Motor neuron (in vitro differentiated cells): ENCODE results near the gene ABI3BP. TPM values are rescaled to one million over a fixed set of nuclear protein-coding genes. Genes with fewer than 3 reads are reported as not detected.

ENCODE experiments used
- ATAC-seq, 8 experiments: fragments of 200-7000 bp; cut with Tn5 transposase; replicated peaks in 6 of 8; 2 replicates each; pipeline ENCODE4 v1.8.0; 2021; ENCODE audit warnings: mild to moderate bottlenecking in 8 of 8, moderate library complexity in 8 of 8
- H3K27ac ChIP-seq, 2 donors: fragments of 250-450 bp; sonication (Bioruptor Pico); 2 replicates each; pipeline ENCODE4 v1.9.0; 2021; ENCODE audit warnings: antibody characterized with exemption in 2 of 2, mild to moderate bottlenecking in 2 of 2, moderate library complexity in 1 of 2
- H3K4me1 ChIP-seq, 2 donors: fragments of 250-450 bp; sonication (Bioruptor Pico); replicated peaks in 1 of 2; 2 replicates each; pipeline ENCODE4 v1.6.1; 2021; ENCODE audit warnings: antibody characterized with exemption in 2 of 2, mild to moderate bottlenecking in 2 of 2, moderate library complexity in 1 of 2
- H3K4me3 ChIP-seq, 5 donors: fragments of 250-450 bp; sonication (Bioruptor Pico); 2 replicates each; pipeline ENCODE4 v1.9.0; 2021; ENCODE audit warnings: antibody characterized with exemption in 5 of 5, mild to moderate bottlenecking in 5 of 5, moderate library complexity in 4 of 5
- WGBS, 10 experiments: fragments of 450-650 bp; shearing (Covaris generic); methylation state at CpG; one replicate each; pipeline ENCODE4 v1.0.0; 2022; 5-methylcytosine and 5-hydroxymethylcytosine counted together
- in situ Hi-C, 9 experiments: fragments of 400-800 bp; cut with MboI; loops; one replicate each; pipeline ENCODE4 v1.15.0; 2021; ENCODE audit warnings: low sequenced_read_pairs in 9 of 9, low pct_unique_long_range_greater_than_20kb in 2 of 9; ENCODE audit not compliant: unreplicated experiment in 9 of 9
- total RNA-seq, 8 experiments: library from RNA; unstranded; fragments of 300-600 nt; gene quantifications; 2 replicates each; pipeline versions ENCODE4 v1.2.3 to v1.2.4, GENCODE V29; 2022

Gene ABI3BP
- total RNA-seq, 8 experiments from 2014 or later = 1.0 to 8.1 (median 2.3) TPM

DNA sequence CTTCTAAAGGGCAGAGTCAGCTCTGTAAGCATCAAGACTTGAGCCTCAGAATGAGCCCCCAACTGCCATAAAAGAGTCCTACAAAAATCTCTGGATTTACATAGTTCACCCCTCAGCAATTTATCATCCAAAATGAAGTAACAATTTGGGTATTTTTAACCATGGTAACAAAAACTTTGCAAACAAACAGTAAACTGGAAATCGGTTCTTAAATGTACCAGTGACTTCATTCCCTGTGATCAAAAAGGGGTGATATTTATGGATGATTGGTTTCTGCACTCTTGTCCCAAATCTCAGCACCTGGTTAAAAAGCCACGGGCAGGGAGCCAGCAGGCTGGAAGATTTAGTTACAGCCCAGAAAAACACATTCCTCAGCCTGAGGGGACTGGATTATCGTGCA is 210.3 kb downstream of the ABI3BP start:
- Histone ChIP-seq H3K4me1 (no peaks in the 10 kb centered on the region), H3K4me3 (no peak overlapping the region), H3K27ac (no peak overlapping the region)
- WGBS, 10 experiments = 29 to 88% (median 67%) methylated on average over 1 to 2 of the region's 3 CpGs; no CpG with 5 or more reads in 1 of the 10 experiments
- ATAC-seq = peak in 3 of 8 experiments; percentile 19 to 22 (median 20)
- in situ Hi-C loops = loop anchor here in 1 of 9 experiments (25.0 kb wide), 1 partner anchor 321 kb away; no protein-coding TSS in a partner anchor

DNA sequence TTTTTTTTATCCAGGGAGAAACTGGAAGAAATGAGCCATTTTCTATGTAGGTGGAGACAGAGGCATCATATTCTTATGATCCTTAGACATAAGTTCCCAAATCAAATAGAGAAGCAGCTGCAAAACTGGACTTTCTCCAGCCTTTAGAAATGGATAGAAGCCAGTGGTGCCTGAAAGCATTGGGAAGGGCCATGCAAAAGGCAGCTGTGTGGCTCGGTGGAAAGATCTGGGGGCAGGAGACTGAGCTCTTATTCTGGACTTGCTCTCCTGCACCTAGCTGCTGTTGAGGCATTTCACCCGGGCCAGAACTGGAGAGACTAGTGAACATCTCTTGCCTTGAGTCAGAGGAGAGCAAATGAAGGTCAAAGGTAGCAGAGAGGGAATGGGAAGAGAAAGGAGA is 210.9 kb downstream of the ABI3BP start:
- Histone ChIP-seq H3K4me1 (no peaks in the 10 kb centered on the region), H3K4me3 (no peak overlapping the region), H3K27ac (no peak overlapping the region)
- WGBS, 10 experiments = 31 to 71% (median 56%) methylated on average over 1 to 2 of the region's 2 CpGs; no CpG with 5 or more reads in 2 of the 10 experiments
- ATAC-seq = peak in 1 of 8 experiments; percentile 48
- in situ Hi-C loops = loop anchor here in 1 of 9 experiments (25.0 kb wide), 1 partner anchor 320 kb away; no protein-coding TSS in a partner anchor

DNA sequence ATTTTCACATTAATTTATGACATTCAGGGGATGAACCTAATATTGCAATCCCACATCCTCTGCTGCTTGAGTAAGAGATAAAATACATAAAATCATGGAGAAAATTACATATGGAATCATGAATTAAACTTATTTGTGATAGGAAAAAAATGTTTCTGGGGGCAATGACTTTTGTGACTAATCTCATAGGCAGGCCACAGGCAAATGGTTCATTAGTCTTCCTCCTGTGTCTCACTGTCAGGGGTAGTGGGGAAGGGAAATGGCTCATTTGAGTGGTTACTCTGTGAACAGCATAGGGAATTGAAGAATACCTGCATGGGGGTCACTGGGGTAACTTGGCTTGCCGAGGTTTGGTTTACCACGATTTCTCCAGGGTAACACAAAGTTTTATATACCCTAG is 211.9 kb downstream of the ABI3BP start:
- H3K27ac ChIP-seq = no peak overlapping the region
- no peak overlapping the region for H3K4me3 ChIP-seq
- in situ Hi-C loops = loop anchor here in 1 of 9 experiments (25.0 kb wide), 1 partner anchor 319 kb away; no protein-coding TSS in a partner anchor
- ATAC-seq = no peak
- 17 to 100% (median 51%) methylated on average over 1 to 2 of the region's 2 CpGs; no CpG with 5 or more reads in 4 of the 10 experiments for WGBS, 10 experiments
- H3K4me1 ChIP-seq = no peaks in the 10 kb centered on the region

DNA sequence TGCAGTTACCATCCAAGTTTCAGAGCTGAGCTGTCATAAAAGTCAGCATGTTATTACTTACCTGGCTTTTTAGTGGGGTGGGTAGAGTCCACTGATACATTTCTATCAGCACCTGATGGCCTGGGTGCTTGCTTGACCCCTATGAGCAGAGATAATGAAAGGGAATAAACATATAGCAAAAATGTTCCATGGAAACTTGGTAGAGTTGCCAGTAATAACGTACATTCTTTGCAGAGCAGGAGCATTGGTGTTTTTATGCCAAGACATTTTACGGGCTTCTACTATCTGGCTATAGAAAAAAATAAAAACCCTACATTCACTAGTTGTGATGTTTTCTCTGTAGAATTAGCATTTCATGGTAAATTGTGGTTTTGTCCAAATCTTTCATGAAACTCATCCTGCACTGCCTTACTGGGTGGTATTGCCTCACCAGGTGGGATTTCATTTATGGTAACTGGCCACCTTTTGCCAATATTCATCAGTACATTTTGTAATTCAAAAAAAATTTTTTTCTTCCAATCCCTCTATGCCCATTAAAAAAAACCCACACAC is 213.1 kb downstream of the ABI3BP start:
- 62 to 100% (median 84%) methylated on average over 1 to 2 of the region's 2 CpGs; no CpG with 5 or more reads in 2 of the 10 experiments for WGBS, 10 experiments
- ATAC-seq = no peak
- Histone ChIP-seq H3K4me3 (no peak overlapping the region), H3K27ac (no peak overlapping the region), H3K4me1 (no peaks in the 10 kb centered on the region)
- in situ Hi-C loops = loop anchor here in 1 of 9 experiments (25.0 kb wide), 1 partner anchor 318 kb away; no protein-coding TSS in a partner anchor

DNA sequence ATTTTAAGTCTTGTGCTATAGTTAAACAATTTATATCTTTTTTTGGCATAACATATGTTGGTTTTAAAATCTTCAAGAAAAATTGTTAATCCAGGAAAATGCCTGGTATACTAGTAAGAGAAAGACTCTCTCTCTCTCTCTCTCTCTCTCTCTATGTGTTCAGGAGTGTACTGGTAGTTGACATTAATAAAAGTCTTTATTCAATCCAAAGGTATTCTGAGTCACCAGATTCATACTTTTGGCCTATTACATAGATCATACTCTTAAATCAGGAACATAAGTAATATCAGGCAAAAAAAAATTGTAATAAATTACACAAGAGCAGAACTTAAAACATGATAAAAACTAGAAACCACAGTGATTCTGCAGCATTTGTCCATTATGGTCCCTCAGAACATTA is 213.7 kb downstream of the ABI3BP start:
- Histone ChIP-seq H3K27ac (no peak overlapping the region), H3K4me1 (no peaks in the 10 kb centered on the region), H3K4me3 (no peak overlapping the region)
- no peak for ATAC-seq
- in situ Hi-C loops = loop anchor here in 1 of 9 experiments (25.0 kb wide), 1 partner anchor 317 kb away; no protein-coding TSS in a partner anchor

DNA sequence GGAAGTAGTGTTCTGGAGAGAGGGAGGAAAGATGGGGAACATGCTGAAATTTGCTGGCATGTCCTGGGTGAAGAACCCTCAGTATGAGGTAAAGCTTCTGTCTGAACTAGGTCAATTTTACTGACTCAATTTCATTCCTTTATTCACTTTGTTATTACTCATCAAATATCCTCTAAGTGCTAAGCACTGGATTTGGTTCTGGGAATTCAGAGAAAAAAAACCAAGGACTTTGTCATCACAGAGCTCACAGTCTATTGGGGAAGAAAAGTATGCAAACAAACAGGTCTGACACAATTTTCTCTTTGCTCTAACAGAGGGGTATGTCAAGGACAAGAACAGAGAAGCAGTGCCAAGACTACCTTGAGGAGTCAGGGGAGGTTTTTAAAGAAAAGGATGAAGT is 215.9 kb downstream of the ABI3BP start:
- no peaks in the 10 kb centered on the region for H3K4me1 ChIP-seq
- no peak for ATAC-seq
- in situ Hi-C loops = loop anchor here in 1 of 9 experiments (25.0 kb wide), 1 partner anchor 315 kb away; no protein-coding TSS in a partner anchor
- no peak overlapping the region for H3K27ac ChIP-seq
- H3K4me3 ChIP-seq = no peak overlapping the region

DNA sequence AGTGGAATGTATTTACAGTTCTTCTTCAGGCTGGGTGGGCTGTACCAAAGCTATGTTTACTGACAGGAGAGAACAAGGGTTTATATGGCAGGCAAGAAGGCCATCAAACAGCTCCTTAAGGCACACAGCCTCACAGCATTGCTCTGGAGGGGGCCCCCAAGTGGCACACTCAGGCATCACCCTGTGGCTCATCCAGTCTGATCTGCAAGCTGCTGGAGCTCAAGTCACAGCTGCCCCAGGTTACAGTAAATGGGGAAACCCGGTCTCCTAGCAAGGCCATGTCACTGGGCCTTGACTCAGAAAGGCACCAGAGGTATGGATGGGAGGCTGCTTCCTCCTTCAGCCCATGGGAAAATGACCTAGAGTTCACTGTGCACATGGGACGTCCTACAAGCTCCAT is 216.5 kb downstream of the ABI3BP start:
- WGBS, 10 experiments = 60 to 80% (median 67%) methylated on average over 1 to 2 of the region's 2 CpGs; no CpG with 5 or more reads in 6 of the 10 experiments
- no peak for ATAC-seq
- H3K4me1 ChIP-seq = no peaks in the 10 kb centered on the region
- in situ Hi-C loops = loop anchor here in 1 of 9 experiments (25.0 kb wide), 1 partner anchor 314 kb away; no protein-coding TSS in a partner anchor
- no peak overlapping the region for H3K4me3 ChIP-seq
- no peak overlapping the region for H3K27ac ChIP-seq

DNA sequence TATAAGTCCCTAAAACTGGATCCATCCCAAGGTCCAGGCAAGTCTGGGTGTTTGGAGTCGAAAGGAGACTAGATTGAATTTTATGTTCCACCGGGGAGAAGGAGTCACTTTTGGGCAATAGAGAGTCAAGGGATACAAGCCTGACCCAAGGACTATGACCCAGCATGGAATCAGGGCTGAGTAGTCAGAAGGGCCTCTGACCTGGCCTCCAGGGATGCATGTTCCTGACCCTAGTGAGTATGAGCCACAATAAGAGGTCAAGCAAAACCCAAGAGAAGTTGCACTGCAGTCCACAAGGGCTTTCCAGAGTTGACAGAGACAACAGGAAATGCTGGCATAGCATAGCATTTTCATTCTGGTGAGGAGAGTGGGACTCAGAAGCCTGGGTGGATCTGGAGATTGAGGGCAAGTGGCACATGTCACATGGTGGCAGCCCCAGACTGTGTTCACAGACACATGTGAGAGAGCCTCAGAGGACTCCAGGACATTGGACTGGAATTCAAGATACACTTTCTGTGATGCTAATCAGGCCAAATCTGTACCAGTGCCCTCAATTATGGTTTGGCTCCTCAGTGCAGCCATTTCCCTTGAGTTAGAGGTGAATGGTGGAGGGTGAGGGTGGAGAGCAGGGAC is 217.0 kb downstream of the ABI3BP start:
- no peak for ATAC-seq
- Histone ChIP-seq H3K4me3 (no peak overlapping the region), H3K27ac (no peak overlapping the region), H3K4me1 (no peaks in the 10 kb centered on the region)
- in situ Hi-C loops = loop anchor here in 1 of 9 experiments (25.0 kb wide), 1 partner anchor 314 kb away; no protein-coding TSS in a partner anchor
- WGBS, 10 experiments = 58 to 100% (median 96%) methylated on average over 1 to 2 of the region's 2 CpGs; no CpG with 5 or more reads in 5 of the 10 experiments

DNA sequence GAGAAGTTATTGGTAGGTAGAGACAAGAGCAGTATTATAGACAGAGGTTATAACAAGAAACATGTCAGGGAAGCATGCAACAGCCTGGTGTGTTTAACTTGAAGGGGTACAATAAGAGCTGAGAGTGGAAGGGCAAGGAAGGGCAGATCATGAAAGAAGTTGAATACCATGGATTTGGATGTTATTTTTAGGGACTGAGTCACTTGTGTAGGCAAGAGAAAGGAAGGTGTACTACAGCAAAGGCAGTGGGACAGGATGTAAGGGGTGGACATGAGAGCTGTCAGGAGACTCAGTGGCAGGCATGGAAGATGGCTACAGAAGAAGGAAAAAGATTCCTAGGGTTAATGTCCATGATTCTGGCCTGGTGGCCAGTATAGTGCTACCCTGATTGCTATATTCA is 217.6 kb downstream of the ABI3BP start:
- ATAC-seq = no peak

DNA sequence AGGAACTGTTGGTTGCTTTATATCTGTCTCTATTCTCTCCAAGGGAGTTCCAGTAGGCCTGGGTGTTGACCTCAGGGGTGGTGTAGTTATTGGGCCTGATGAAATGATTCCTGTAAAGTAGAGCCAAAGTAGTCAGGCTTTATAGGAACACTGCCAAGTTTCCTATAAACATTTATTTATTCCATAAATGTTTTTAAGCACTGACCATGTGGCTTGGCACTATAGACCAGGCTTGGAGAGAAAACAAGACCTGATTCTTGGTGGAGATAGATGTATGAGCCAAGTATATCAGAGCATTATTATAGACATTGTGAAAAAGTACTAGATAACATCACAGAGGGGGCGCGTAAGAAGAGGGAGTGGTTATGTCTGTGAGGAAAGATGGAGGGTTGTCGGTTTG is 218.0 kb downstream of the ABI3BP start:
- Histone ChIP-seq H3K4me1 (no peaks in the 10 kb centered on the region), H3K27ac (no peak overlapping the region), H3K4me3 (no peak overlapping the region)
- 85 to 100% (median 87%) methylated on average over 1 to 3 of the region's 3 CpGs; no CpG with 5 or more reads in 3 of the 10 experiments for WGBS, 10 experiments
- no peak for ATAC-seq
- in situ Hi-C loops = loop anchor here in 1 of 9 experiments (25.0 kb wide), 1 partner anchor 313 kb away; no protein-coding TSS in a partner anchor

More for the DNA sequence above, 217.6 kb downstream of the ABI3BP start:
- no peak overlapping the region for H3K27ac ChIP-seq
- no peaks in the 10 kb centered on the region for H3K4me1 ChIP-seq
- in situ Hi-C loops = loop anchor here in 1 of 9 experiments (25.0 kb wide), 1 partner anchor 313 kb away; no protein-coding TSS in a partner anchor
- H3K4me3 ChIP-seq = no peak overlapping the region

DNA sequence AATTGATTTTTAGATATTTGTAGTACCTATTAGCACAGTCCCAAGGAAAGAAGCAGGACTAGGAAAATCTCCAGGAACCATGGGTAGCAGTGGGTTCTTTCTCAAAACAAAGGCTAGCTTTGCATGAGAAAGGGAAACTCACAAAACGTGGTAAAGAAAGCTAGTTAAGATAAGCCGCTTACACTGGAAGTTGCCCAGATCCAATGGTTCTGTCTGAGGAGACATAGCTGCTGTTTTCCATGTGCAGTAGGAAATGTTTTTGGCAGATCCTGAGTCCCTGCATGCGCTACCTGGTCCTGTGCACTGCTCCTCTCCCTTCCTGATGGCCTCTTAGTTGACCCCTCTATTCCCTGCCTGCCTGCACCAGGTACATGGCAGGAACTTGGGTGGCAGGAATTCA is 223.5 kb downstream of the ABI3BP start:
- in situ Hi-C loops = loop anchor here in 1 of 9 experiments (25.0 kb wide), 1 partner anchor 418 kb away; no protein-coding TSS in a partner anchor
- ATAC-seq = no peak
- WGBS, 10 experiments = 48 to 100% (median 70%) methylated on average over 1 to 3 of the region's 3 CpGs; no CpG with 5 or more reads in 2 of the 10 experiments
- Histone ChIP-seq H3K4me1 (no peaks in the 10 kb centered on the region), H3K4me3 (no peak overlapping the region), H3K27ac (no peak overlapping the region)

DNA sequence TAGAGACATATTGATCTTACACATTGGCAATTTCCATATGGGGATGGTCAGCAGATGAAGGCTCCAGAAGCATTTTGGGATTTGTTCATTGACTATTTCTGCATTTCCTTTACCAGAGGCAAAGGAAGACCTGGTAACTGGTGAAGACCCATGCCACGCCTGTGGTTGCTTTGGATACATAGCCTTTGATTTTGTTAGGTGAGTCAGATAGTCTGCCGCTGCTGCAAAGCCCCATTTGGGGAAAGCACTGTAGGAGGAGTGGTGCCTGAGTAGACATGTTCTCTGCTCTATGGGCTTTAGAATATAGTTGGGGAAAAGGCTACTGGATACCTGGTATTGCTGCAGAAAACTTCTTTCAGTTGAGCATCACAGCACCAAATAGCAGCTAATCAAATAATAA is 227.2 kb downstream of the ABI3BP start:
- 40 to 100% (median 78%) methylated on average over 1 to 2 of the region's 2 CpGs; no CpG with 5 or more reads in 1 of the 10 experiments for WGBS, 10 experiments

DNA sequence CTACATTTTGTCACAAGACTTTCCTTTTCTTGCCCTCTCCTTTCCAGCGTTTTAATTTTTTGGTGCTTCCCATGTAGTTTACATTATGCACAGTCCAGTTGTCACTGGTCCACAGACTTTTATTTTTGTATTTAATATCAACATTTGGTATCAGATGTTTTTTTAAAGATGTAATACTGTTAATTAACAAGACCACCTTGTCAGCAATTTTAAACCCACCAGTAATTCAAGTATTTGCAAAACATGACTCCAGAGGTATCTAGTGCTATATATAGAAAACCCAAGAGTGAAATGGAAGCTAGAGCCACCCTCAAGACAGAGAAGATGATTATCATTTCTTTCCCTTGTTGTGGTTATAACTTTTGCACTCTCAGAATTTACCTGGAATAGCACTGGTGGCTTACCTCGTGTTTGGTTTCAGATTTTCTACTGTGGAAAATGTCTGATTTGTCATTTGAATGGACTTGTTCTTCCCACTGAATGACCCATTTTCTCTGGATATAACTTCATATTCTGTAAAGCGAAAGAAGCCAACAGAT is 227.7 kb downstream of the ABI3BP start:
- H3K4me1 ChIP-seq = no peaks in the 10 kb centered on the region
- in situ Hi-C loops = loop anchor here in 1 of 9 experiments (25.0 kb wide), 1 partner anchor 422 kb away; no protein-coding TSS in a partner anchor
- H3K4me3 ChIP-seq = no peak overlapping the region
- no peak for ATAC-seq
- WGBS, 10 experiments = 38 to 100% (median 89%) methylated on average over 1 to 3 of the region's 3 CpGs
- H3K27ac ChIP-seq = no peak overlapping the region

More for the DNA sequence above, 227.2 kb downstream of the ABI3BP start:
- no peaks in the 10 kb centered on the region for H3K4me1 ChIP-seq
- ATAC-seq = no peak
- no peak overlapping the region for H3K27ac ChIP-seq
- in situ Hi-C loops = loop anchor here in 1 of 9 experiments (25.0 kb wide), 1 partner anchor 421 kb away; no protein-coding TSS in a partner anchor
- H3K4me3 ChIP-seq = no peak overlapping the region
